Mesangial cell (primary cell): Measurements from ENCODE around the gene ECEL1. TPM values are rescaled to one million over a fixed set of nuclear protein-coding genes. Genes with fewer than 3 reads are reported as not detected.

Experiments
- total RNA-seq: library from RNA; depleted of rRNA; stranded (reverse); fragments of >200 nt; gene quantifications from 2 replicates; pipeline ENCODE4 v1.2.3, GENCODE V29; 2015

The ECEL1 gene
- 0.33 TPM in 1 of 2 replicates, not detected in the other for total RNA-seq

DNA sequence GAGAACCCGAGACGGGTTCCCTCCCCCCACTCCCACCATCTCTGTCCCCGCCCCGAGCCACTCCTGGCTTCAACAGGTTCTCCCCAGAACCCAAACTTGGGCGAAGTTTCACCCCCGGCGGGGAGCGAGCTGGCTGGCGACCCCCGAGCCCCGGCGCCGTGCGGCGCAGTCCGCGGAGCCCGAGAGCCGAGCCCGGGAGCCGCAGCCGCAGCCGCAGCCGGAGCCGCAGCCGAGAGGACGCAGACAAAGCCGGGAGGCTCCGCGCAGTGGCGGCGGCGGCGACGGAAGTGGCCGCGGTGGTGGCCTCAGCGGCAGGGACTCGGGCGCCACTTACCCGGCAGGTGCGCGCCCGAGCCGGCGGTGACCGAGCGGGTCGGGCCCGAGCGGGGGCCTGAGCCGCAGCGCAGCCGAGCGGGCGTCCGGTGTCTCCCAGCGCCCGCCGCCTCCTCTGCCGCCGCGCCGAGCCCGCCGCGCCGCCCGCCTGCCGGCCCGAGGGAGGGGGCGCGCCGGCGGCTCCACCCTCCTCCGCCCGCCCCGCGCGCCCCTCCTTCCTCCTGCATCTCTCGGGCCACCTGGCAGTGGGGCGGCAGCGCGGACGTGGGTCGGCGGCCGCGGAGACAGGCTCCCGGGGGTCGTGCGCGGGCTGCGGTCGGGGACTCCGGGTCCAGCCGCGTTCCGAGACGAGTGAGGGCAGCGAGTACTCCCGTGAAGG, at the start of gene ECEL1:
TSS of gene ECEL1 (minus strand) at position 450 of the 712 bp plus-strand sequence. CDS start 1,181 bp downstream, outside the sequence.

GRCh38 chr2:232525791-232526371, 38.2 kb upstream of the ECEL1 start, which contains the start of gene CHRND:
Gene CHRND (plus strand): TSS chr2:232526160. CDS start chr2:232526216, 56 bp downstream.

DNA sequence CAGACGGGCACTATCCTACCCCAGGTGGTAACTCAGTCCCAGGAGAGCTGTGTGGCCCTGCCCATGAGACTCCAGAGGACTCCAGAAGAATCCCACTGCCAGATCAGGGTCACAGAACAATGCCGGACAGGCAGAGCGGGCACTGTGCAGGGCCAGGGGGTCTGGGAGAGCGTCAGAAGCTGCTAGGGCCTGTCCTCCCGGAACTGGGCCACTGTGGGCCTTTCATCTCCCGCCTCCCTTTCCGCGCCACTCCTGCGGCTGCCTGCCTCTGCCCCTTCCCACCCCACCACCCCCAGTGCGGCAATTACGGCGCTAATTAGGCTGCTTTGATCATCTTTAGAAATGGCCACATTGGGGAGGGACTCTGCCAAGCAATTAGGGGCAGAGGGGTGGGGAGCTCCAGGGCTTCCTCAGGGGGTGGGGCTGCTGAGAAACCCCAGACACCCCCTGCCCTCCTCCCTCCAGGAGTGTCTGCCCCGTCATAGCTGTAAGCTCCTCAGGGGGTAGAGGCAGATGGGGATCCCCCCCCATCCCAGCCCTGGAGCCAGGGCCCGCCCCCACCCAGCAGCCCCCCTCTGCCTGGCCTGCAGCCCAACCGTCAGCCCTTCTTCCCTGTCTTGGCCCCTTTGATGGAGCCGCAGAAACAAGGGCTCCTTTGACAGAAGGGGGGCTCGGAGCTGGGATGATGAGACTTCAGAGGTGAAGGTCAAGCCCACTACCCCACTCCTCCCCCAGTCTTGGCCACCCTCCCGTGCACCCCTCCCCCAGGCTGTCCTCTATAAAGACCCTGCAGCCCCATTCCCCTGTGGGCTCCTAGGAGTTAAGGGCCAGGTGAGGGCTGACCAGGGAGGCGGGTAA, 32.2 kb upstream of the ECEL1 start, which contains the start of gene PRSS56:
TSS of gene PRSS56 (plus strand) at position 808 of the 858 bp plus-strand sequence. CDS start 211 bp downstream, outside the sequence.

GRCh38 chr2:232455426-232456255, 32.0 kb downstream of the ECEL1 start, which contains the start of gene ALPI:
Gene ALPI (plus strand): TSS chr2:232456153. CDS start chr2:232456200, 47 bp downstream.

Other genes starting within 250 kb of the ECEL1 start
- gene ALPP, start 109.1 kb downstream of the ECEL1 start, total RNA-seq = not detected in 2 replicates
- not detected in 2 replicates for gene ALPG, start 81.0 kb downstream of the ECEL1 start, total RNA-seq
- gene ALPI, start 31.7 kb downstream of the ECEL1 start, total RNA-seq = not detected in 2 replicates
- not detected in 2 replicates for gene PRSS56, start 32.6 kb upstream of the ECEL1 start, total RNA-seq
- gene CHRND, start 38.3 kb upstream of the ECEL1 start, total RNA-seq = not detected in 2 replicates
- not detected in 2 replicates for gene CHRNG, start 51.9 kb upstream of the ECEL1 start, total RNA-seq
- gene TIGD1, start 62.7 kb upstream of the ECEL1 start, total RNA-seq = 1.4 and 2.3 TPM in 2 replicates
- 59.1 and 85.1 TPM in 2 replicates for gene EIF4E2, start 62.9 kb upstream of the ECEL1 start, total RNA-seq
- 3.7 and 13.8 TPM in 2 replicates for gene EFHD1, start 145.8 kb upstream of the ECEL1 start, total RNA-seq
- gene GIGYF2, start 209.5 kb upstream of the ECEL1 start, total RNA-seq = 19.4 and 28.3 TPM in 2 replicates